Measurements from ENCODE around the gene ICAM4. TPM values are rescaled to one million over a fixed set of nuclear protein-coding genes. Genes with fewer than 3 reads are reported as not detected.
"Not testable (repeated sequence)": the region's sequence is repeated elsewhere in the genome, so short reads cannot be mapped to it uniquely, and the experiment has no call there.

The ICAM4 gene
- 1.0 TPM for total RNA-seq

GRCh38 chr19:10286803-10287737 is at the start of gene ICAM4:
Gene ICAM4, plus strand, starts transcription at chr19:10286955. Its CDS starts 58 bp downstream, at chr19:10287013.
- DNase-seq (ENCODE audit: low spot score) = no peak

- DNase-seq (ENCODE audit: low spot score) = no peak
These were observed 49.1 kb upstream of the ICAM4 start for GRCh38 chr19:10237702-10238101.

- DNase-seq (ENCODE audit: low spot score) = no peak
These were observed 48.5 kb upstream of the ICAM4 start for GRCh38 chr19:10238172-10238783.

GRCh38 chr19:10241826-10242449 is 44.8 kb upstream of the ICAM4 start:
- not testable (repeated sequence) for DNase-seq (ENCODE audit: low spot score)

- no peak for DNase-seq (ENCODE audit: low spot score)
These were observed 43.1 kb upstream of the ICAM4 start for GRCh38 chr19:10243606-10244005.

GRCh38 chr19:10245189-10245939 is 41.4 kb upstream of the ICAM4 start:
- no peak for DNase-seq (ENCODE audit: low spot score)

DNA sequence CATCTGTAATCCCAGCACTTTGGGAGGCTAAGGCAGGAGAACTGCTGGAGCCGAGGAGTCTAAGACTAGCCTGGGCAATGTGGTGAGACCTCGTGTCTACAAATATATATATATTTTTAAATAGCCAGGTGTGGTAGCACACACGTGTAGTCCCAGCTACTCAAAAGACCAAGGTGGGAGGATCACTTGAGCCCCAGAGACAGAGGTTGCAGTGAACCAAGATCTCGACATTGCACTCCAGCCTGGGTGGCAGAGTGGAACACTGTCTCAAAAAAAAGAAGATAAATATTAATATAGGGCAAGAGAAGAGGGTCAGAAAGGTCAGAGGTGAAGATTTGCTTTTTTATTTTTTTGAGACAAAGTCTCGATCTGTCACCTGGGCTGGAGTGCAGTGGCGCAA is 40.2 kb upstream of the ICAM4 start:
- DNase-seq (ENCODE audit: low spot score) = no peak

- peak; percentile 97 for DNase-seq (ENCODE audit: low spot score)
These were observed 34.7 kb upstream of the ICAM4 start, which contains the start of gene MRPL4 for GRCh38 chr19:10251792-10252694. Gene MRPL4, plus strand, starts transcription at chr19:10252214. Its CDS starts 40 bp downstream, at chr19:10252254.

DNA sequence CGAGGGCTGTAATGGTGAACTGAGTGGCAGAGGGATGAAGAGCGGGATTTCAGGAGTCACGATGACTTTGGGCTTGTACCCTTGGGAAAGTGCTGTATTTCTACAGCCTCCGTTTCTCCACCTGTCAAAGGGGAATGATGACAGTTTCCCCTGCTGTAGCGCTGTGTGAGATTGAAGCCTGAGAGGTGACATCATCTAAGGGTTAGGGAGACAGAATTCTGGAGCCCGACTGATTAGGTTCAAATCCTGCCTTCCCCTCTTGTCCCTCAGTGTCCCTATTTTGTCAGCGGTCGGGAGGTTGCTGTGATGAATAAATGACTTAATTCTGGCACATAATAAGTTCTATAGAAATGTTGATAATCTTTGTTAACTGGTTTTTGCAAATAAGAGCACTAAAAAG is 34.0 kb upstream of the ICAM4 start:
- DNase-seq (ENCODE audit: low spot score) = no peak

DNA sequence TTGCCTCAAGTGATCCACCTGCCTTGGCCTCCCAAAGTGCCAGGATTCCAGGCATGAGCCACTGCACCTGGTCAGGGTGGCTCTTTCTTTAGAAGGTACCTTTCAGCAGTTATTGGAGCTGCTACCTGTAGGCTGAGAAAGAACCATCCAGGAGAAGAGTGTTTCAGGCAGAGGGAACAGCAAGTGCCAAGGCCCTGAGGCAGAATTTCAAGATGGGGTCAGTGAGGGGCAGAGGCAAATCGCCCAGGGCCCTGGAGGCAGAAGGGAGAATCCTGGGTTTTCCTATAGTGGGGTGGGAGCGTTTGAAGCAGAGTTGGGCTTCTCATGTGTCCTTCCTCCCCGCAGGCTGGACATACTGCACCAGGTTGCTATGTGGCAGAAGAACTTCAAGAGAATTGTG is 32.5 kb upstream of the ICAM4 start:
- DNase-seq (ENCODE audit: low spot score) = no peak

GRCh38 chr19:10255358-10255757 is 31.4 kb upstream of the ICAM4 start:
- no peak for DNase-seq (ENCODE audit: low spot score)

GRCh38 chr19:10256551-10256950 is 30.2 kb upstream of the ICAM4 start:
- DNase-seq (ENCODE audit: low spot score) = no peak

DNA sequence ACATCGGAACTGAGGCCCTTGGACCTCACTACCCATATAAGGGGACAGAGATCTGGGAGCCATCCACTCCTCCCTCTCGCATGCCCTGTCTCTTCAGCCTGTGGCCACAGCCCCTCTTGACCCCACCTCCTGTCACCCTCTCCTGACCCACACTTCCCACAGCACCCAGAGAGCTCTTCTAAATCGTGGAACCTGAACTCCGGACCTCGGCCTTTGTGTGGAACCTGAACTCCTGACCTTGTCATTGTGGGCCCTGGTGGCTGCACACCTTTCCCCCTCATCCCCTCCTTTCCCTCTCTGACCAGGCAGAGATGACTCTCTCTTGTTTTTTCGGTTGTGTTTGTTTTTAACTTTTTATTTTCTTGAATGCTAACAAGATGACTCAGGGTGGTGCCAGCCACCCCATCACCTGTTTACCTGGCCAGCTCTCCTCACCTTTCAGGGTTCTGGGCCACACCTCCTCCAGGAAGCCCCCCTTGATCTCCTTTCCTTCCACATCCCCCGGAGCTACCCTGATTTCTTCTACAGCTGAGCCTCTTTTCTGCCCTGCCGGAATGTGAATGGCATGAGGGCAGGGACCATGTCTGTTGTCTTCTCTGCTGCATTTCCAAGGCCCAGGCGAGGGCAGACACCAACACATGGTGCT is 29.7 kb upstream of the ICAM4 start:
- DNase-seq (ENCODE audit: low spot score) = no peak

GRCh38 chr19:10258080-10258710 is 28.6 kb upstream of the ICAM4 start:
- DNase-seq (ENCODE audit: low spot score) = no peak

DNA sequence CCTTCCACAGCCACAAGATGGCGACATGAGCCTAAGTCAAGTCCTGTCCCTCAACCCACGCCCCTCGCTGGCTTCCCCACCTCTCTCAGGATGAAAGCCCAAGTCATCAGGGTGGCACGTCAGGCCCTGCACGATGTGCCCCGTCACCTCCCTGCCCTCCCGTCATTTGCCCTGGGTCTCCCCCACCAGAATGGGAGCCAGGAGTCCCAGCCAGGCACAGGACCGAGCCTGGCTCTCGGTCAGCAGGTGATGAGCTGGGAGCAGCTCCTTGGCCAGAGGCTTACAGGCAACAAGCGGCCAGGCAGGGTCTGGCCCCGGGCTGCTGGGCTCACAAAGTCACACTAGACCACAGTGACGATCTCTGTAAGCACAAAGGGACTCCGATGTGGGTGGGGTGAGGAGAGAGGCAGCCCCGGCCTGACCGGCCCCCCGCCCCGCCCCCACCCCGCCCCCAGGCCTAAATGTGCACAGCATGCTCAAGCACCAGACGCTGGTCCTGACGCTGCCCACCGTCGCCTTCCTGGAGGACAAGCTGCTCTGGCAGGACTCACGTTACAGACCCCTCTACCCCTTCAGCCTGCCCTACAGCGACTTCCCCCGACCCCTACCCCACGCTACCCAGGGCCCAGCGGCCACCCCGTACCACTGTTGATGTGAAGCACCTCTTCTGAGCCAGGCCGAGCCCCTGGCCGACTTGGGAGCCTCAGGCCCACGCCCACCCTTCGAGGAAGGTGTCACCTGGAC is 27.4 kb upstream of the ICAM4 start:
- DNase-seq (ENCODE audit: low spot score) = peak; percentile 76

- DNase-seq (ENCODE audit: low spot score) = no peak
These were observed 26.6 kb upstream of the ICAM4 start for GRCh38 chr19:10260141-10260584.

GRCh38 chr19:10262771-10263170 is 24.0 kb upstream of the ICAM4 start:
- no peak for DNase-seq (ENCODE audit: low spot score)

GRCh38 chr19:10266706-10267105 is 20.0 kb upstream of the ICAM4 start:
- no peak for DNase-seq (ENCODE audit: low spot score)

DNA sequence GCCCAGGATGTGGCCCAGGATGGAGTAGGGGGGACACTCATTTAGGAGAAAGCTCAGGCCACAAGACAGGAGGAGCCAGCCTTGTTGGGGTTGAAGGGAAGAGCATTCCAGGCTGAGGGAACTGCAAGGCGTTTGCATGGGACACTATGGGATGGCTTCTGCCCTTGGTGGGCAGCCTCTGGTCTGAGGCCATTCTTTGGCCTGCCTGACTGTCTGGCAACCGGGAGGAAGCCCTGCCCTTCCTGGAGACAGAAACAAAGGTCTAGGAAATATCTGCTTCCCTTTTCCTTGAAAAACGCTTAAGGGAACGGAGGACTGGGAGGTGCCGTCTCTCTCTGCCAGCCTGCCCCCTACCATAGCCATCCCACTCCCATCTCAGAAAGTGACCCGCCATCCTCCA is 18.7 kb upstream of the ICAM4 start:
- DNase-seq (ENCODE audit: low spot score) = no peak
